Measurements from ENCODE around the gene ABHD6.
"Not testable (repeated sequence)": the region's sequence is repeated elsewhere in the genome, so short reads cannot be mapped to it uniquely, and the experiment has no call there.

ABHD6 gene

GRCh38 chr3:58241306-58242044 lies 3.9 kb downstream of the ABHD6 start:
- no peak for DNase-seq
- Histone ChIP-seq H3K27ac (no peak overlapping the region), H3K36me3 (replicated peaks) (no peaks in the 10 kb centered on the region), H3K4me3 (ENCODE audit: low read depth, low read length) (no peak overlapping the region), H3K27me3 (replicated peaks) (no peaks in the 10 kb centered on the region)
- in situ Hi-C loops (cut with HindIII; ENCODE audit: low pct_ligation_motif_present, low sequenced_read_pairs) = no loop called here
- TF ChIP-seq CTCF (IDR thresholded peaks at IDR 0.05; ENCODE audit: low read depth, low read length, missing control alignments) = no peak

- DNase-seq = no peak
- in situ Hi-C loops (cut with HindIII; ENCODE audit: low pct_ligation_motif_present, low sequenced_read_pairs) = no loop called here
- Histone ChIP-seq H3K27ac (no peak overlapping the region), H3K27me3 (replicated peaks) (no peaks in the 10 kb centered on the region), H3K4me3 (ENCODE audit: low read depth, low read length) (no peak overlapping the region), H3K36me3 (replicated peaks) (no peaks in the 10 kb centered on the region)
- no peak for TF ChIP-seq CTCF (IDR thresholded peaks at IDR 0.05; ENCODE audit: low read depth, low read length, missing control alignments)
Measured at GRCh38 chr3:58242340-58242739, 4.7 kb downstream of the ABHD6 start.

GRCh38 chr3:58242860-58243259 lies 5.3 kb downstream of the ABHD6 start:
- H3K27me3 ChIP-seq (replicated peaks); H3K27ac ChIP-seq; H3K36me3 ChIP-seq (replicated peaks); H3K4me3 ChIP-seq (ENCODE audit: low read depth, low read length); in situ Hi-C loops (cut with HindIII; ENCODE audit: low pct_ligation_motif_present, low sequenced_read_pairs); DNase-seq: not testable (repeated sequence)

GRCh38 chr3:58243976-58244585 lies 6.5 kb downstream of the ABHD6 start:
- no peaks in the 10 kb centered on the region for H3K36me3 ChIP-seq (replicated peaks)
- no peaks in the 10 kb centered on the region for H3K27me3 ChIP-seq (replicated peaks)
- no peak overlapping the region for H3K27ac ChIP-seq
- H3K4me3 ChIP-seq (ENCODE audit: low read depth, low read length) = no peak overlapping the region
- in situ Hi-C loops (cut with HindIII; ENCODE audit: low pct_ligation_motif_present, low sequenced_read_pairs) = no loop called here
- DNase-seq = no peak
- no peak for TF ChIP-seq CTCF (IDR thresholded peaks at IDR 0.05; ENCODE audit: low read depth, low read length, missing control alignments)

DNA sequence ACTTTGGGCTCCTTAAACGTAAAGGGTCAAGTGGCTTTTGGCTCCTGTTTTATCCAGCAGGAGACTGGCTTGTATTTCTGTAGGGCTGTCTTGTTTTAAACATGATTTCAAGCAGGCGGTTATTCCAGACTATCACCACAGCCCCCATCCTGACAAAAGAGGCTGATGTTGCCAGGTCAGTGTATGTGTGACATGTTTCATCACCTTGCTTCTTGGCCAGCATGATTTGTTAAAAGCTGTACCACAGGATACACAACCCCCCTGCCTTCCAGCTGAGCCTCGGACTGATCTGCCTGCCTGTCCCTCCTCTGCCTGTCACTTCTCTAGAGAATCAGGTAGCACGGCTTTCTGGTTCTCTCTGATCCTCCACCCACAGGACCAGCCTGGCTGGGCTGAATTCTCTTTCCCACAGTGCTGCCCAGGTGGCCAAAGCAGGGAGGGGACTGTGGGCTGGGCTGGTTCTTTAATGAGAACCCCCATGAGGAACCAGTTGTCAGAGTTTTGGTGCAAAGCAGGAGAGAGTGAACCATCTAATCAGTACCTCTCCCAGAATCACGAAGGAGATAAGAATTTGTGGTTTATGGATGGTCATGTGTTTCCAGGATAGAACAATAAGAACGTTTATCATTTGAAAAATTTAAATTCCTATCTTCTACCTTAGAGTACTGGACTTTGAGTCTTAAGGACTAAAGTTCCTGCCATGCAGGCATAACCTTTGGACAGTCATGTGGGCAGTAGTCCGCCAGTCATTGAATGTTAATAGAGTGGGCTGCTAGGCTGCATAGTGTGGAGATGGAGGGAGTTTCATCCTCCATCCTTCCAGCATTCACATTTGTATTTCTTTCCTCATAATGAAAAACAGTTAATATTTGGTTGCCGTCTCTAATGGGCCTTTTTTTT lies 8.8 kb downstream of the ABHD6 start:
- no peak overlapping the region for H3K4me3 ChIP-seq (ENCODE audit: low read depth, low read length)

More for the DNA sequence above, 8.8 kb downstream of the ABHD6 start:
- no peaks in the 10 kb centered on the region for H3K36me3 ChIP-seq (replicated peaks)
- DNase-seq = no peak
- no peaks in the 10 kb centered on the region for H3K27me3 ChIP-seq (replicated peaks)
- no peak overlapping the region for H3K27ac ChIP-seq
- TF ChIP-seq CTCF (IDR thresholded peaks at IDR 0.05; ENCODE audit: low read depth, low read length, missing control alignments) = no peak
- in situ Hi-C loops (cut with HindIII; ENCODE audit: low pct_ligation_motif_present, low sequenced_read_pairs) = no loop called here
